Loucy (cell line): ENCODE measurements around the gene OR10A6.

Experiments
- H2AFZ ChIP-seq: fragments of 200-600 bp; sonication (generic); 2 replicates; pipeline ENCODE4 v1.6.0; 2016; ENCODE audit warnings: antibody characterized with exemption, mild to moderate bottlenecking, low read length, moderate library complexity
- H3F3A ChIP-seq: fragments of 200-600 bp; 2 replicates; pipeline ENCODE4 v1.6.0; 2016; ENCODE audit warnings: antibody characterized with exemption, low read depth, mild to moderate bottlenecking
- H3K27me3 ChIP-seq: fragments of 200-600 bp; sonication (generic); 2 replicates; pipeline ENCODE4 v1.6.1; 2014; ENCODE audit warnings: low read length, mild to moderate bottlenecking; ENCODE audit not compliant: insufficient read depth, poor library complexity, severe bottlenecking
- H3K36me3 ChIP-seq: fragments of 200-600 bp; sonication (generic); 2 replicates; pipeline ENCODE4 v1.6.1; 2016; ENCODE audit warnings: low read length; ENCODE audit not compliant: insufficient read depth
- H3K4me1 ChIP-seq: fragments of 200-600 bp; sonication (generic); 2 replicates; pipeline ENCODE4 v1.5.1; 2014; ENCODE audit warnings: low read length, mild to moderate bottlenecking; ENCODE audit not compliant: insufficient read depth, poor library complexity, severe bottlenecking
- H3K4me2 ChIP-seq: fragments of 200-600 bp; sonication (generic); 2 replicates; pipeline ENCODE4 v1.6.0; 2014; ENCODE audit warnings: antibody characterized with exemption, low read length, low read depth, mild to moderate bottlenecking; ENCODE audit not compliant: poor library complexity, severe bottlenecking
- H3K4me3 ChIP-seq: fragments of 200-600 bp; sonication (generic); 2 replicates; pipeline ENCODE4 v1.5.1; 2014; ENCODE audit warnings: low read length, mild to moderate bottlenecking, mixed read lengths; ENCODE audit not compliant: poor library complexity, severe bottlenecking
- H3K79me2 ChIP-seq: fragments of 200-600 bp; sonication (generic); 2 replicates; pipeline ENCODE4 v1.6.1; 2014; ENCODE audit warnings: low read length; ENCODE audit not compliant: insufficient read depth
- H3K9ac ChIP-seq: fragments of 200-600 bp; sonication (generic); 2 replicates; pipeline ENCODE4 v1.6.0; 2014; ENCODE audit warnings: mild to moderate bottlenecking, low read depth, low read length, moderate library complexity; ENCODE audit not compliant: poor library complexity, severe bottlenecking
- H3K9me2 ChIP-seq: fragments of 200-600 bp; sonication (generic); replicated peaks from 2 replicates; pipeline ENCODE4 v1.6.1; 2016; ENCODE audit warnings: low read depth, low read length, mixed read lengths
- H3K9me3 ChIP-seq: fragments of 200-600 bp; sonication (generic); 2 replicates; pipeline ENCODE4 v1.6.1; 2014; ENCODE audit warnings: mild to moderate bottlenecking, antibody characterized with exemption, low read length, low read depth; ENCODE audit not compliant: insufficient read depth
- H4K20me1 ChIP-seq: fragments of 200-600 bp; sonication (generic); 2 replicates; pipeline ENCODE4 v1.6.0; 2014; ENCODE audit warnings: antibody characterized with exemption, low read length, mild to moderate bottlenecking; ENCODE audit not compliant: insufficient read depth, poor library complexity, severe bottlenecking
- CTCF ChIP-seq: fragments of 200-600 bp; sonication (generic); conservative IDR thresholded peaks from 2 replicates; pipeline ENCODE4 v1.5.1; 2014; ENCODE audit warnings: mild to moderate bottlenecking, antibody characterized with exemption, low read length
- EZH2phosphoT487 ChIP-seq: fragments of 200-600 bp; IDR thresholded peaks from 2 replicates; pipeline ENCODE4 v1.6.1; 2018; ENCODE audit warnings: antibody characterized with exemption, mild to moderate bottlenecking, moderate library complexity, borderline replicate concordance

Gene OR10A6

DNA sequence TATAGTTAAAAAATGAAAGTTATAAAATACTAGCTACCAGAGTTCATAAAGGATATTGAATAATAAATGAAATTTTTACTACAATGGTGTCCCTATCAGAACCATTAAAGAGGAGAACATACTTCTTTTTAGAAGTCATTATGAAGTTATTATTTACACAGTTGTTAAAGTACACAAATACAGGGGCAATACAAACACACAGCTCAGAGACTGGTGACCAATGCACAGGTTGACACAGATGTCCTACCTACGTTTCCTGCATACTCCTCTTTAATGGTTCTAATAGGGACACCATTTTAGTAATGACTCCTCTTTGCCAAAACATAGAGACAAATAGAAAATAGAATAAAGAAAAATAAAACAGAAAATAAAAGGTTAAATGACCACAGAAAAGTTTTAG, 24.1 kb upstream of the OR10A6 start:
- H3K4me1 ChIP-seq = no peaks in the 10 kb centered on the region
- no peak overlapping the region for H2AFZ ChIP-seq
- no peaks in the 10 kb centered on the region for H3K36me3 ChIP-seq
- H3F3A ChIP-seq = no peaks in the 10 kb centered on the region
- no peaks in the 10 kb centered on the region for H3K79me2 ChIP-seq
- no peak for TF ChIP-seq EZH2phosphoT487
- no peak for TF ChIP-seq CTCF
- no peaks in the 10 kb centered on the region for H3K9me2 ChIP-seq
- no peak overlapping the region for H3K9ac ChIP-seq
- no peak overlapping the region for H3K4me2 ChIP-seq
- no peak overlapping the region for H3K4me3 ChIP-seq
- no peaks in the 10 kb centered on the region for H3K9me3 ChIP-seq
- no peaks in the 10 kb centered on the region for H4K20me1 ChIP-seq
- no peaks in the 10 kb centered on the region for H3K27me3 ChIP-seq

DNA sequence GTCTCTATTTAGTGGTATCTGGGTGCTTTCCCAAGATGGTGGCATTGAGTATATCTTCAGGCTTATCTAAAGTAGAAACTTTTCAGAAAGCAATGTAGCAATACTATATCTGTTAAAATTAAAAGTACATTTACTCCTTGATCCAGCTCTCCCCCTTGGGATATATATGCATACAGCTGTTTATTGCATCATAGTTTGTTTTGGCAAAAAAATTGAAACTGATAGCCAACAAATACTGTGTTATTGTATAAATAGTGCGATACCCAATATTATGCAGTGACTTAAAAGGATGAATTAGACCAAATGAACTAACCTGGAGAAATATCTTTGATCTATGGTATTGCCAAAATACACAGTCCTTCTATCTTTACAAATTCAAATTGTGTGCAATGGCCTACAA, 18.9 kb upstream of the OR10A6 start:
- H3F3A ChIP-seq = no peaks in the 10 kb centered on the region
- no peak overlapping the region for H3K4me3 ChIP-seq
- TF ChIP-seq EZH2phosphoT487 (no peak), CTCF (no peak)
- no peaks in the 10 kb centered on the region for H3K4me1 ChIP-seq
- H3K36me3 ChIP-seq = no peaks in the 10 kb centered on the region
- H3K27me3 ChIP-seq = no peaks in the 10 kb centered on the region
- no peak overlapping the region for H2AFZ ChIP-seq
- no peaks in the 10 kb centered on the region for H3K9me2 ChIP-seq
- H3K9me3 ChIP-seq = peaks cover 1% of the 10 kb centered on the region; the same call in 1 of the 2 replicates
- H4K20me1 ChIP-seq = no peaks in the 10 kb centered on the region
- H3K9ac ChIP-seq = no peak overlapping the region
- no peak overlapping the region for H3K4me2 ChIP-seq
- no peaks in the 10 kb centered on the region for H3K79me2 ChIP-seq

GRCh38 chr11:7944123-7944522, 13.1 kb upstream of the OR10A6 start:
- Histone ChIP-seq H3K9ac (no peak overlapping the region), H4K20me1 (no peaks in the 10 kb centered on the region), H3K4me1 (no peaks in the 10 kb centered on the region), H2AFZ (no peak overlapping the region), H3K9me2 (no peaks in the 10 kb centered on the region), H3K9me3 (peaks cover 12% of the 10 kb centered on the region; the same call in 1 of the 2 replicates), H3K79me2 (no peaks in the 10 kb centered on the region), H3K4me2 (no peak overlapping the region), H3K36me3 (no peaks in the 10 kb centered on the region), H3F3A (no peaks in the 10 kb centered on the region), H3K27me3 (no peaks in the 10 kb centered on the region), H3K4me3 (no peak overlapping the region)
- no peak for TF ChIP-seq EZH2phosphoT487
- no peak for TF ChIP-seq CTCF
